MM.1S (cell line): Measurements from ENCODE around the gene AIRE.

Experiments
- EZH2 ChIP-seq: fragments of 300-600 bp; sonication (generic); optimal IDR thresholded peaks from 2 replicates; pipeline ENCODE3; 2017; ENCODE audit warnings: low read depth, mild to moderate bottlenecking, antibody characterized with exemption, low read length, mixed read lengths
- EZH2phosphoT487 ChIP-seq: fragments of 300-600 bp; sonication (generic); IDR thresholded peaks from 2 replicates; pipeline ENCODE4 v1.6.1; 2018; ENCODE audit warnings: antibody characterized with exemption, low read length
- TF ChIP-seq, protein P1 (sequence below): fragments of 300-600 bp; sonication (generic); IDR thresholded peaks from 2 replicates; pipeline ENCODE4 v1.5.1; 2016; ENCODE audit warnings: antibody characterized with exemption, low read length, mixed read lengths

- no peak for TF ChIP-seq EZH2
- TF ChIP-seq, protein P1, sequence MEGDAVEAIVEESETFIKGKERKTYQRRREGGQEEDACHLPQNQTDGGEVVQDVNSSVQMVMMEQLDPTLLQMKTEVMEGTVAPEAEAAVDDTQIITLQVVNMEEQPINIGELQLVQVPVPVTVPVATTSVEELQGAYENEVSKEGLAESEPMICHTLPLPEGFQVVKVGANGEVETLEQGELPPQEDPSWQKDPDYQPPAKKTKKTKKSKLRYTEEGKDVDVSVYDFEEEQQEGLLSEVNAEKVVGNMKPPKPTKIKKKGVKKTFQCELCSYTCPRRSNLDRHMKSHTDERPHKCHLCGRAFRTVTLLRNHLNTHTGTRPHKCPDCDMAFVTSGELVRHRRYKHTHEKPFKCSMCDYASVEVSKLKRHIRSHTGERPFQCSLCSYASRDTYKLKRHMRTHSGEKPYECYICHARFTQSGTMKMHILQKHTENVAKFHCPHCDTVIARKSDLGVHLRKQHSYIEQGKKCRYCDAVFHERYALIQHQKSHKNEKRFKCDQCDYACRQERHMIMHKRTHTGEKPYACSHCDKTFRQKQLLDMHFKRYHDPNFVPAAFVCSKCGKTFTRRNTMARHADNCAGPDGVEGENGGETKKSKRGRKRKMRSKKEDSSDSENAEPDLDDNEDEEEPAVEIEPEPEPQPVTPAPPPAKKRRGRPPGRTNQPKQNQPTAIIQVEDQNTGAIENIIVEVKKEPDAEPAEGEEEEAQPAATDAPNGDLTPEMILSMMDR, result no peak
- TF ChIP-seq EZH2phosphoT487, result no peak
Observed at GRCh38 chr21:44315691-44316203, 30.1 kb downstream of the AIRE start.
